Activated CD8-positive, alpha-beta memory T cell treated with anti-CD3 and anti-CD28 coated beads for 24 hours (primary cell): Measurements from ENCODE around the gene RAB7B.
A peak's percentile ranks its signal among the peaks of the same experiment; 100 is the strongest.

Experiments
- DNase-seq: peaks from one replicate; pipeline ENCODE4 v3.0.0-alpha.2; 2020

Gene RAB7B

GRCh38 chr1:206002871-206003801 is at the start of gene RAB7B:
Gene RAB7B (minus strand): TSS chr1:206003395. CDS start chr1:205994135, 9,260 bp downstream.
- peak; percentile 46 for DNase-seq

- peak; percentile 26 for DNase-seq
Observed at GRCh38 chr1:206052231-206052865, 49.2 kb upstream of the RAB7B start.

GRCh38 chr1:206050655-206051235 is 47.5 kb upstream of the RAB7B start:
- peak; percentile 75 for DNase-seq

DNA sequence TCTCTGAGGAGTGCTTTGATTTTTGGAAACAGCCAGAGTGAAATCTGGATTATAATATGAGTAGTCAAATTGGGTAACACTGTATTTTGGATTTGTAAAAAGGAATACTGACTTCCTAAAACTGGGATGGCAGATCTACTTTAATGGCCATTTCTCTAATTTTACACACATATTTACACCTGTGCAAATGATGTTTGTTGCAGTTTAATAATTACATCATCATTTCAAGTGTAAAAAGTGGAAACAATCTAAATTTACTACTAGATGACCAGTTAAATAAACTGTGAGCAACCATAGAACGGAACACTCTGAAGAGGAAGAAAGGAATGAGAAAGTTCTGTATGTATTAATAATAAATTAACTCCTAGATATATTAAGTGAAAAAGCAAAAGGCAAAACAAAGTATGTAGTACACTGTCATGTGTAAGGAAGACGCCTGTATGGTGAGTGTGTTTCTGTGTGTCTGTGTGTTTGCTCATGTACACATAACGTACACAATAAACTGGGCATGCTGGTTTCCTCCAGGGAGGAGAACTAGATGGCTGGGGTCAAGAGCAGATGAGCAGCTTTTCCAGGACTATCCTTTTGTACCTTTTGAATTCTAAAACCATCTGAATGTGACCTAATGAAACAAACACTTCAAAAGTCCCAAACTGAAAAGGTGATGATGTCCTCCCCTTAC is 46.9 kb upstream of the RAB7B start:
- DNase-seq = no peak

DNA sequence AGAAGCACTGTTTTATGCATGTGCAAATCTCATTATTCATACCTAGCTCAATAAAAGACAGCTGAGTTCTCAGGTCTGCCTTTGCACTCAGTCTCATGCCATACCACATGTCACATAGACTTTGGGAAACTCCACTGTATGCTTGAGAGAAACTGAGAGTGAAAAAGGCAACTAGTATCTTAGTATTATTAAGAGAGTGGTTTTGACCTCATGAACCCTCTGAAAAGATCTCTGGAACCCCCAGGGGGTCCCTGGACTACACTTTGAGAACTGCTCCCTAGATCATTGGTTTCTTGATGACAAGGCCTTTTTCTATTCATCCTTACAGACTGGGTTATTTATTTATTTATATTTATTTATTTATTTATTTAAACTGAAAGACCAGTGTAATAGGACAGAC is 46.1 kb upstream of the RAB7B start:
- DNase-seq = no peak

- DNase-seq = no peak
Observed at GRCh38 chr1:206048582-206048981, 45.4 kb upstream of the RAB7B start.

GRCh38 chr1:206047271-206047670 is 44.1 kb upstream of the RAB7B start:
- no peak for DNase-seq

GRCh38 chr1:206041640-206042039 is 38.4 kb upstream of the RAB7B start:
- DNase-seq = no peak

DNA sequence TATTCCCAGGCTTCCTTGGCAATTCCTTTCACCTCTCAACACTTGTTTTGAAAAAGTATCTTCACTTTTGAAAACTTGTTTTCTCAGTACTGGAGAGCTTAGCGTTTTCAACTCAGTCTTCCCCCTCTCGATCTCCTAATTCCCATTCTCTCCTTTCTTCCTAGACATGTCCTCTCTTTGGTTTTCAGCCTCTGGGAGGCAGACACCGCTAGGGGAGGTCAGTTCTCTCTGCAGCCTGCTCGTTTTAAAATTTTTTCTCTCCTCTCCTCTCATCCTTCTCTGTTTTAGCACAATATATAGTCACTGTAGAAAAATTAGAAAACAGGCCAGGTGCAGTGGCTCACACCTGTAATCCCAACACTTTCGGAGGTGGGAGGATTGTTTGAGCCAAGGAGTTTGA is 37.1 kb upstream of the RAB7B start:
- DNase-seq = no peak

GRCh38 chr1:206039046-206039973 is 36.1 kb upstream of the RAB7B start:
- no peak for DNase-seq

GRCh38 chr1:206037581-206037980 is 34.4 kb upstream of the RAB7B start:
- DNase-seq = no peak

GRCh38 chr1:206036663-206037455 is 33.7 kb upstream of the RAB7B start:
- no peak for DNase-seq

- no peak for DNase-seq
Observed at GRCh38 chr1:206035027-206035426, 31.8 kb upstream of the RAB7B start.

- DNase-seq = no peak
Observed at GRCh38 chr1:206032380-206033140, 29.4 kb upstream of the RAB7B start.

- peak; percentile 78 for DNase-seq
Observed at GRCh38 chr1:206030714-206031113, 27.5 kb upstream of the RAB7B start.

- no peak for DNase-seq
Observed at GRCh38 chr1:206030191-206030590, 27.0 kb upstream of the RAB7B start.

GRCh38 chr1:206029484-206029883 is 26.3 kb upstream of the RAB7B start:
- no peak for DNase-seq

DNA sequence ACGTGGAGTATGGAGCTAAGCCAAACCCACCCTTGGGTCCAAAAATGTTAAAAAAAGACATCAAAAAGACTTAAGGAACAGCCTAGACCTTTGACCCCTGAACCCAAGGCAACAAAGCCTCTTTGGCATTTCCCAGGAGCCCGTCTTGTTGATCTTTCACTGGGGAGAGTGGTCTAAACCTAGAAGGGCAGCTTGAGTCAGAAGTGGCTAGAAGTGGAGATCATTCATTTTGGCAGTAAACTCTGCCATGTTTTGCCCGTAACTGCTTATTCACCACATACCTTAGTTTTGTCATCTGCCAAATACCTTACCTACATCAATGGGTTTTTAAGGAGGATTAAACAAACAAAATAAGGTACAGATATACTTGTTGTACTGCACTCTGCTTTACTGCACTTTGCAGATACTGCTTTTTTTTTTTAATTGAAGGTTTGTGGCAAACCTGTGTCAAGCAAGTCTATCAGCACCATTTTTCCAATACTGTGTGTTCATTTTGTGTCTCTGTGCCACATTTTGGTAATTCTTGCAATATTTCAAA is 22.2 kb upstream of the RAB7B start:
- DNase-seq = no peak

- no peak for DNase-seq
Observed at GRCh38 chr1:206023695-206024094, 20.5 kb upstream of the RAB7B start, which contains the start of gene CTSE. Gene CTSE (minus strand): TSS chr1:206023895. CDS start chr1:206023791, 104 bp downstream.

GRCh38 chr1:206022766-206023165 is 19.6 kb upstream of the RAB7B start:
- DNase-seq = no peak
